ENCODE results near the gene MORN3. TPM values are rescaled to one million over a fixed set of nuclear protein-coding genes. Genes with fewer than 3 reads are reported as not detected.

MORN3 gene
- total and polyA plus RNA-seq, 5 donors from 2014 or later, result 2.3 to 7.3 (median 5.6) TPM

GRCh38 chr12:121603581-121603980 lies 65.9 kb downstream of the MORN3 start:
- H3K27ac Mint-ChIP-seq, result no peak overlapping the region
- no peak overlapping the region for H3K4me3 ChIP-seq (ENCODE audit: low read depth, low read length)
- H3K9me3 Mint-ChIP-seq, result peaks cover 0 to 1% (median 0%) of the 10 kb centered on the region in 7 donors
- ATAC-seq (ENCODE audit: low read depth in 2 of 2), result no peak
- H3K36me3 ChIP-seq (ENCODE audit: control insufficient read depth, insufficient read depth, low read length), result no peaks in the 10 kb centered on the region
- no peaks in the 10 kb centered on the region for H3K36me3 Mint-ChIP-seq
- no peak overlapping the region for H3K4me3 Mint-ChIP-seq
- peaks cover 3 to 8% (median 6%) of the 10 kb centered on the region in 4 donors for H3K4me1 Mint-ChIP-seq
- H3K27me3 Mint-ChIP-seq, result no peaks in the 10 kb centered on the region
- H3K27ac ChIP-seq (ENCODE audit: insufficient read depth, low read length, poor library complexity, severe bottlenecking), result no peak overlapping the region
- peaks cover 2% of the 10 kb centered on the region for H3K4me1 ChIP-seq (ENCODE audit: control insufficient read depth, insufficient read depth, low read length, poor library complexity, severe bottlenecking)
- no peaks in the 10 kb centered on the region for H3K9me3 ChIP-seq (ENCODE audit: control insufficient read depth in 2 of 2, low read length in 2 of 2)
- no peak for DNase-seq
- H3K27me3 ChIP-seq (ENCODE audit: control insufficient read depth, insufficient read depth, low read length), result no peaks in the 10 kb centered on the region

- no peak for ATAC-seq (ENCODE audit: low read depth in 2 of 2)
- Mint-ChIP-seq H3K9me3 (peaks cover 0 to 1% (median 0%) of the 10 kb centered on the region in 7 donors), H3K36me3 (no peaks in the 10 kb centered on the region), H3K27me3 (no peaks in the 10 kb centered on the region), H3K4me3 (no peak overlapping the region), H3K27ac (no peak overlapping the region), H3K4me1 (peaks cover 5 to 9% (median 8%) of the 10 kb centered on the region in 4 donors)
- H3K27me3 ChIP-seq (ENCODE audit: control insufficient read depth, insufficient read depth, low read length), result no peaks in the 10 kb centered on the region
- H3K4me3 ChIP-seq (ENCODE audit: low read depth, low read length), result no peak overlapping the region
- no peaks in the 10 kb centered on the region for H3K9me3 ChIP-seq (ENCODE audit: control insufficient read depth in 2 of 2, low read length in 2 of 2)
- H3K27ac ChIP-seq (ENCODE audit: insufficient read depth, low read length, poor library complexity, severe bottlenecking), result no peak overlapping the region
- H3K4me1 ChIP-seq (ENCODE audit: control insufficient read depth, insufficient read depth, low read length, poor library complexity, severe bottlenecking), result peaks cover 6% of the 10 kb centered on the region
- no peak for DNase-seq
- H3K36me3 ChIP-seq (ENCODE audit: control insufficient read depth, insufficient read depth, low read length), result no peaks in the 10 kb centered on the region
Observed at GRCh38 chr12:121602766-121603165, 66.7 kb downstream of the MORN3 start.

DNA sequence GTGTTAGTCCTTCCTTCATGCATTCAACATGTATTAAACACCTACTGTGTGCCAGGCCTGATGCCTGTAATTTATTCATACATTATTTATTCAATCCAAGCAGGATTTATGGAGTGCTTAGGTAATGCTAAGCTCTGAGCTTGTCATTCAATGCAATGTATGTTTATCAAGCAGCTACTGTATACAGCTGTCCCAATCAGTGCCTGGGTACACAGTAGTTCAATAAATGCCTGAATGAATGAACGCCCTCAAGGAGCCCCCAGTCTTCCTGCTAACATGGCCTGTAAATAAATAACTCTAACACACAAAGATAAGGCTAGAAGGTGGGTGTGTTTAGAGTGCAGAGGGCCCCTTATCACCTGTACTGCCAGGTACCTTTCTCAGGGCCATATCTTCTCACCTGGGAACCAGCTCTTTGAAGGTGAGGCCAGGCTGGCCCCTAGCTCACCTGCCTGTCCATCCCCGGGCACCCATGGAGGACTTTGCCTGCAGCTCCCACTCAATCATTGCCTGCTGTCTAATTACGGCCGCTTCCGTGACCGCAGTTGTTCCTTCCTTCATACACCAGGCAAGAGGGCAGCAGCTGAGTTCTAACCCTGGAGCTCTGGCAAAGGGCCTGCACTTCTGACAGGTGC lies 68.6 kb downstream of the MORN3 start:
- no peaks in the 10 kb centered on the region for H3K27me3 Mint-ChIP-seq
- H3K4me1 ChIP-seq (ENCODE audit: control insufficient read depth, insufficient read depth, low read length, poor library complexity, severe bottlenecking), result peaks cover 6% of the 10 kb centered on the region
- ATAC-seq (ENCODE audit: low read depth in 2 of 2) (no peak), DNase-seq (no peak)
- H3K27ac Mint-ChIP-seq, result peak overlapping the region in 1 of 3 donors; percentile 44
- H3K27me3 ChIP-seq (ENCODE audit: control insufficient read depth, insufficient read depth, low read length), result no peaks in the 10 kb centered on the region
- no peak overlapping the region for H3K4me3 ChIP-seq (ENCODE audit: low read depth, low read length)
- H3K27ac ChIP-seq (ENCODE audit: insufficient read depth, low read length, poor library complexity, severe bottlenecking), result no peak overlapping the region
- H3K36me3 Mint-ChIP-seq, result peaks cover 2% of the 10 kb centered on the region
- H3K9me3 Mint-ChIP-seq, result peaks cover 0 to 1% (median 0%) of the 10 kb centered on the region in 7 donors
- H3K4me3 Mint-ChIP-seq, result no peak overlapping the region
- H3K9me3 ChIP-seq (ENCODE audit: control insufficient read depth in 2 of 2, low read length in 2 of 2), result no peaks in the 10 kb centered on the region
- peaks cover 5 to 11% (median 8%) of the 10 kb centered on the region in 4 donors for H3K4me1 Mint-ChIP-seq
- H3K36me3 ChIP-seq (ENCODE audit: control insufficient read depth, insufficient read depth, low read length), result no peaks in the 10 kb centered on the region

Other genes with a start within 250 kb of the MORN3 start
- 128 TPM for gene KDM2B, start 88.6 kb downstream of the MORN3 start, total RNA-seq
- 10 to 100 TPM in 3 of 4 donors, 1 to 10 TPM in 1; 9.4 to 12.2 (median 11.0) TPM for gene KDM2B, start 88.6 kb downstream of the MORN3 start, polyA plus RNA-seq
- gene ORAI1, start 43.1 kb downstream of the MORN3 start, total RNA-seq, result 53.5 TPM
- 100 to 1,000 TPM; 142 to 181 (median 173) TPM for gene ORAI1, start 43.1 kb downstream of the MORN3 start, polyA plus RNA-seq
- gene TMEM120B, start 43.1 kb upstream of the MORN3 start, total RNA-seq, result 7.5 TPM
- gene TMEM120B, start 43.1 kb upstream of the MORN3 start, polyA plus RNA-seq, result 1 to 10 TPM; 2.6 to 4.5 (median 2.7) TPM
- 149 TPM for gene RHOF, start 124.0 kb upstream of the MORN3 start, total RNA-seq
- 100 to 1,000 TPM in 1 of 4 donors, 10 to 100 TPM in 3; 80.4 to 100 (median 92.0) TPM for gene RHOF, start 124.0 kb upstream of the MORN3 start, polyA plus RNA-seq
- gene SETD1B, start 134.4 kb upstream of the MORN3 start, total RNA-seq, result 118 TPM
- 1 to 10 TPM; 1.2 to 2.0 (median 1.5) TPM for gene SETD1B, start 134.4 kb upstream of the MORN3 start, polyA plus RNA-seq
- gene HPD, start 189.2 kb upstream of the MORN3 start, total RNA-seq, result not detected
- not detected for gene HPD, start 189.2 kb upstream of the MORN3 start, polyA plus RNA-seq
- gene PSMD9, start 219.1 kb upstream of the MORN3 start, total RNA-seq, result 52.9 TPM
- 100 to 1,000 TPM in 1 of 4 donors, 10 to 100 TPM in 3; 75.2 to 106 (median 90.9) TPM for gene PSMD9, start 219.1 kb upstream of the MORN3 start, polyA plus RNA-seq
- gene CFAP251, start 248.9 kb upstream of the MORN3 start, total RNA-seq, result 0.96 TPM
- gene CFAP251, start 248.9 kb upstream of the MORN3 start, polyA plus RNA-seq, result under 1 TPM in 1 of 4 donors, not detected in 3; 0.05 TPM

All from CD4-positive, CD25-positive, alpha-beta regulatory T cell (primary cell).